HUDEP-2 (cell line): ENCODE measurements around the gene MMP28.

Experiments used
- DNase-seq, 76 experiments: peaks; one replicate each; lab custom pipeline; 2025; ENCODE audit not compliant: unreplicated experiment in 76 of 76; lab: John Stamatoyannopoulos, UW

The MMP28 gene, protein sequence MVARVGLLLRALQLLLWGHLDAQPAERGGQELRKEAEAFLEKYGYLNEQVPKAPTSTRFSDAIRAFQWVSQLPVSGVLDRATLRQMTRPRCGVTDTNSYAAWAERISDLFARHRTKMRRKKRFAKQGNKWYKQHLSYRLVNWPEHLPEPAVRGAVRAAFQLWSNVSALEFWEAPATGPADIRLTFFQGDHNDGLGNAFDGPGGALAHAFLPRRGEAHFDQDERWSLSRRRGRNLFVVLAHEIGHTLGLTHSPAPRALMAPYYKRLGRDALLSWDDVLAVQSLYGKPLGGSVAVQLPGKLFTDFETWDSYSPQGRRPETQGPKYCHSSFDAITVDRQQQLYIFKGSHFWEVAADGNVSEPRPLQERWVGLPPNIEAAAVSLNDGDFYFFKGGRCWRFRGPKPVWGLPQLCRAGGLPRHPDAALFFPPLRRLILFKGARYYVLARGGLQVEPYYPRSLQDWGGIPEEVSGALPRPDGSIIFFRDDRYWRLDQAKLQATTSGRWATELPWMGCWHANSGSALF

GRCh38 chr17:35795007-35795870, at the start of gene MMP28:
Gene MMP28, minus strand, starts transcription at chr17:35795641. Its CDS starts 264 bp downstream, at chr17:35795377.
- peak in 13 of 76 experiments; percentile 4 to 45 (median 22) for DNase-seq

GRCh38 chr17:35844547-35844946, 49.1 kb upstream of the MMP28 start:
- no peak for DNase-seq

GRCh38 chr17:35843698-35844097, 48.3 kb upstream of the MMP28 start:
- DNase-seq: no peak

DNA sequence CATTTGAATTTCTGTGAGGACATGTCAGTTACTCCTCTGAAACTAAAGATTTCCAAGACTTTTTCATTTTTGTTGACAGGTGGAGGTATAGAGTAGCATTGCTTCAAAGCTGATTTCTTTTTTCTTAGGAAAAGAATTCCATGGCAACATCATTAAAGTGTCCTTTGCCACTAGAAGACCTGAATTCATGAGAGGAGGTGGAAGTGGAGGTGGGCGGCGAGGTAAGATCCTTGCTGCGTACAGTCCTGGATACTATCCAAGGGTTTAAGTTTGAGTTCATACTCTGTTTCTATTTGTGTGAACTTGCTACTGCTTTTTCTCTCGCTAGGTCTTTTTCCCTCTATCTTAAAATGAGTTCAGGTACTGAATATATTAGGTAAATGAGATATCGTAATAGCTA, 46.8 kb upstream of the MMP28 start:
- no peak for DNase-seq

- DNase-seq: no peak
Observed at GRCh38 chr17:35841505-35841904, 46.1 kb upstream of the MMP28 start.

DNA sequence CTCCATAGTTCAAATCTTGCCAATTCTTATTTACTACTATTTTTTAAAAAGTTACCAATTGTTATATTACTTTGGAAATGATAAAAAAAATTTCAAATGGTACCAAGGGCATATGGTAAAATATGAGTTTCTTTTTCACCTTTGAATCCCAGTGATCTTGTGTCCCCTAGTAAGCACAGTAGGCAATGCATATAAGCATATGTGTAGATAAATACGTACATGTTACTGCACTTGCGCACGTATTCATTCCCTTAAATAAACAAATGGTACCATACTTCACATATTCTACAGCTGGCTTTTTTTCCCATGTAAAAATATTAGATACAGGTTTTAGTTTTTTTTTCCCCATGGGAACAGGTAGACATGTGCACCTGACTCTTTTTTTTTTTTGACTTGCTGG, 45.7 kb upstream of the MMP28 start:
- no peak for DNase-seq

DNA sequence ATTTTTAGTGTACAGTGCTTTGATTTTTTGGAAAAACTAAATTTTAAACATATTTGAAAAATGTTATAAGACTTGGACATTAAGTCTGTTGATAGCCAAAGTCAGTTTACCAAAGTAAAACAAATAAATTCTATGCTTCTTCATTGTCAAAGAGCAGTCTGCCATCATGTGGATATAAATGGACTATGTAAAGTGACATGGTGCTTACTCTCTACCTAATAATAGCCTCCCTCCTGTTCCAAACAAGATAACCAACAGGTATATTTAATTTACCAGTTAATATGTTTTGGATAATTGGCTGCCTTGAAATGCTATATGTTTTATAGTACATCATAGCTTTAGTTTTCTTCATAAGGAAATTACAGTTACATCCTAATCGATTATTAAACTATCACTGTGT, 29.8 kb upstream of the MMP28 start:
- no peak for DNase-seq

GRCh38 chr17:35821308-35821707, 25.9 kb upstream of the MMP28 start:
- DNase-seq: no peak

DNA sequence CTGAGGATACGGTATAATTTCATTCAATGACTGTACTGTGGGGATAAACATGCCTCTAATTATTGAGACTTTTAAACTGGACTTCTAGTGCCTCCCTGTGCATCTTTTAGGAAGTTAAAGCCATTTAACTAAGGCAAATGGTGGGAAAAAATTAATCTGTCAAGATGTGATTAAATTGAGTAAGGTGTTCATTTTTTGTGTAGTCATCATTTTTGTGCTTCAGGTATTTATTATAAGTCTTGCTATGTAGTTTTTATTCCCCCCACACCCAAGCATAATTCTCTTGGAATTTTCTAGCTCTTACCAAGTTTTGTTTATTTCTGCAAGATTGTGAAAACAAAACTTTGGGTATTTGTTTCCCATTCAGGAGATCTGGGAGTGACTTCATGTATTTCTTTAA, 24.0 kb upstream of the MMP28 start:
- no peak for DNase-seq

GRCh38 chr17:35817196-35817595, 21.8 kb upstream of the MMP28 start:
- no peak for DNase-seq

DNA sequence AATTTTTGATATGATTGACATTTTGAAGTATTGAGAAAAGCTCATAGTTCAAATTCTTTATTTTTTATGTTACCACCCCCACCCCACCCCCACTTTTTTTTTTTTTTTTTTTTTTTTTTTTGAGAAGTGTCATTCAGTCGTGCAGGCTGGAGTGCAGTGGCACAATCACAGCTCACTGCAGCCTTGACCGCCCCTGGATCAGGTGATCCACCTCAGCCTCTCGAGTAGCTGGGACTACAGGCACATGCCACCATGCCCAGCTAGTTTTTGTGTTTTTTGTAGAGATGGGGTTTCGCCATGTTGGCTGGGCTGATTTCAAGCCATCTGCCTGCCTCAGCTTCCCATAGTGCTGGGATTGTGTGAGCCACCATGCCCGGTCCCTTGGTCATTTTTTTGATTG, 21.3 kb upstream of the MMP28 start:
- no peak for DNase-seq

- DNase-seq: no peak
Observed at GRCh38 chr17:35812456-35812855, 17.0 kb upstream of the MMP28 start.

- DNase-seq: no peak
Observed at GRCh38 chr17:35811759-35812158, 16.3 kb upstream of the MMP28 start.

DNA sequence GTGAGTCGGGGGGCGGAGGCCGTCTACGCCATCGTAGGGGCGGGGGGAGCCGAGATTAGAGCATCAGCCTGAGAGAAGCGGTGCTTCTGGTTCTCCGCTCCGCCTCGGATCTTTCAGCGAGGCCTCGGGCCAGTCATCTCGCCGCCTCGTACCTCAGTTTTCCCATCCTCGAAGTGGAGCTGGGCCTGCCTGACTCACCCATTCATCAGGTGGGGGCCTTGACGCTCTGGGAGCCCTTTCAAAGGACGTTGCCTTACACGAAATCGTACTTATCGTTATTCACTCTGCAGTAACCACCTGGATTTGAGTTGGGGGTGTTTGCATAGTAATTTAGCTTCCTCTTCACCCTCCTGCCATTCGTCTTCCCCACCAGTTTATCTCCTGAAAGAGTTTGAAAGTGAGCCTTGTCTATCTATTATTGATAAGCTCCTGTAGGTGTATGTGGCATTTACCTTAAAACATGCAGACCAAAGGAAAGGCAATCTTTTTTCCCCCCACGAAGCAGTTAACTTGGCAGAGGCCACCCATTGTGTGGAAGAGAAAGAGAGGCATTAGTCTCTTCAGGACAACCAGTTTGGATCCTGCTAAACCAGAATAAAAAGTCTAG, 14.5 kb upstream of the MMP28 start:
- peak in 4 of 76 experiments; percentile 40 to 48 (median 46) for DNase-seq

GRCh38 chr17:35808962-35809854, 13.8 kb upstream of the MMP28 start, which contains the start of gene TAF15:
Gene TAF15, plus strand, starts transcription at chr17:35809484. Its CDS starts 86 bp downstream, at chr17:35809570.
- DNase-seq: peak in 75 of 76 experiments; percentile 51 to 98 (median 93)

DNA sequence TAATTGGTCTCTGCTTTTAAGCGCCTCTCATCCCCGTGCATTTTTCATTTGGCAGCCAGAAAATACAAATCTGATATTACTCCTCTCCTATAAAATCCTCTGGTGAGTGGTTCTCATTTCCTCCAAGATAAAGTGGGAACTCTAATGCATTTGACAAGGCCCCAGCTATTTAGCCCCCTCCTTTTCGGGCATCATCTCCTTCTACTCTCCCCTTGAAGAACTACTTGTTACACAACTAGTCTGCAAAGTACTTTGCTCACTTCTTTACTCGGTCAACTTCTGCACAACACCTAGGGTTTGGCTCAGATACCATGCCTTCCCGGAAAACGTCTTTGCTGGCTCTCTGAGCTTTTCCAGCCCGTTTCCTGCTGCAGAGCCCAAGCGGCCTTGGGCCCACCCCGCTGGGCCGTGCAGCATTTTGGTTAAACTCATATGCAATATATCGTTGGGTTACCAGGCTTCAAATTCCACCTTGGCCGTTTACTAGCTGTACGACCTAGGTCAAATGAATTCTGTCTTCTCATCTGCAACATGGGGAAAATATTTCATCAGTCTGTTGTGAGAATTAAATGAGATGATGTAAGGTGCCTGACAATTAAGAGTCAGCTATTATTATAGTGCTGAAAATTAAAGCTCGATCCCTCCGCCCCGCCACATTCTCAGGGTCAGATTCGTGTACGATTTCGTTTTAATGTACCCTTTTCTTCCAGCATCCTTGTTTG, 13.0 kb upstream of the MMP28 start:
- peak in 1 of 76 experiments; percentile 53 for DNase-seq

GRCh38 chr17:35807371-35808144, 12.1 kb upstream of the MMP28 start:
- no peak for DNase-seq

GRCh38 chr17:35804658-35805192, 9.3 kb upstream of the MMP28 start:
- DNase-seq: peak in 59 of 76 experiments; percentile 5 to 91 (median 57)
